H1 (cell line): ENCODE results near the gene COLEC12. TPM values are rescaled to one million over a fixed set of nuclear protein-coding genes. Genes with fewer than 3 reads are reported as not detected.

Source experiments
- CTCF ChIA-PET: fragments of 300-600 bp; sonication (Branson Sonifier 250); formaldehyde crosslinking; loops from one replicate; lab custom pipeline; 2021; ENCODE audit not compliant: partially characterized antibody; lab: Charles Lee
- POLR2A ChIA-PET: fragments of 300-600 bp; sonication (Branson Sonifier 250); formaldehyde crosslinking; loops from one replicate; lab custom pipeline; 2021; ENCODE audit warnings: inconsistent platforms; ENCODE audit not compliant: partially characterized antibody; lab: Charles Lee
- DNase-seq, 2 experiments: peaks; one replicate each; pipeline versions ENCODE4 v3.0.0 to v3.0.0-alpha.2; 2010 to 2022; ENCODE audit warnings: low spot score in 2 of 2, low read depth in 1 of 2, mixed read lengths in 1 of 2
- FAIRE-seq: peaks from 2 replicates; lab custom pipeline; 2011; peaks lifted over from hg19 to GRCh38; lab: Jason Lieb, UNC
- H2AFZ ChIP-seq: 2 replicates; pipeline ENCODE4 v1.8.1; 2012; ENCODE audit warnings: low read length, inconsistent platforms
- H2AK5ac ChIP-seq: 2 replicates; pipeline ENCODE4 v1.6.1; 2013; ENCODE audit warnings: low read depth, low read length
- H2BK120ac ChIP-seq: replicated peaks from 2 replicates; pipeline ENCODE3; 2013; ENCODE audit warnings: low read depth, low read length, inconsistent platforms
- H2BK12ac ChIP-seq: 2 replicates; pipeline ENCODE4 v1.6.1; 2013; ENCODE audit warnings: low read depth, low read length
- H2BK15ac ChIP-seq: 2 replicates; pipeline ENCODE4 v1.6.1; 2013; ENCODE audit warnings: low read length
- H2BK20ac ChIP-seq: 2 replicates; pipeline ENCODE4 v1.6.1; 2013; ENCODE audit warnings: low read length
- H2BK5ac ChIP-seq: 2 replicates; pipeline ENCODE4 v1.6.1; 2013; ENCODE audit warnings: low read depth, low read length
- H3K14ac ChIP-seq: 2 replicates; pipeline ENCODE4 v1.6.1; 2013; ENCODE audit warnings: inconsistent platforms; ENCODE audit not compliant: insufficient read length
- H3K18ac ChIP-seq: 2 replicates; pipeline ENCODE4 v1.6.1; 2013; ENCODE audit warnings: low read length; ENCODE audit errors: extremely low read depth
- H3K23ac ChIP-seq: 2 replicates; pipeline ENCODE4 v1.6.1; 2013; ENCODE audit warnings: inconsistent platforms; ENCODE audit not compliant: insufficient read length
- H3K23me2 ChIP-seq: 2 replicates; pipeline ENCODE4 v1.6.1; 2013; ENCODE audit warnings: low read depth, low read length
- H3K27ac ChIP-seq: 2 replicates; pipeline ENCODE4 v1.6.1; 2011; ENCODE audit warnings: low read depth, low read length, inconsistent platforms
- H3K27me3 ChIP-seq, 4 experiments: replicated peaks in 1 of 4; 1 replicate in 1 of 4; 2 replicates in 3 of 4; pipeline versions ENCODE4 v1.6.1 to v1.8.1; 2011 to 2013; ENCODE audit warnings: low read length in 3 of 4, mild to moderate bottlenecking in 3 of 4, inconsistent platforms in 2 of 4, mixed read lengths in 2 of 4, moderate library complexity in 1 of 4; ENCODE audit not compliant: control insufficient read depth in 3 of 4, insufficient read depth in 3 of 4; ENCODE audit errors: extremely low read depth in 1 of 4
- H3K36me3 ChIP-seq, 4 experiments: 2 replicates each; pipeline versions ENCODE4 v1.6.1 to v1.8.1; 2011 to 2013; ENCODE audit warnings: mild to moderate bottlenecking in 4 of 4, low read length in 3 of 4, moderate library complexity in 2 of 4, control low read depth in 1 of 4, inconsistent platforms in 1 of 4; ENCODE audit not compliant: insufficient read depth in 4 of 4, control insufficient read depth in 2 of 4
- H3K4ac ChIP-seq: replicated peaks from 2 replicates; pipeline ENCODE3; 2013; ENCODE audit warnings: low read length, low read depth, mixed read lengths, inconsistent platforms; ENCODE audit not compliant: insufficient read length
- H3K4me1 ChIP-seq, 4 experiments: replicated peaks in 1 of 4; 1 replicate in 1 of 4; 2 replicates in 3 of 4; pipeline versions ENCODE4 v1.6.1 to v1.8.1; 2011 to 2013; ENCODE audit warnings: low read length in 3 of 4, inconsistent platforms in 2 of 4, mixed read lengths in 1 of 4; ENCODE audit not compliant: insufficient read depth in 4 of 4, control insufficient read depth in 3 of 4
- H3K4me2 ChIP-seq, 2 experiments: 2 replicates each; pipeline versions ENCODE4 v1.6.1 to v1.8.1; 2011 to 2013; ENCODE audit warnings: low read depth in 2 of 2, low read length in 2 of 2, control low read depth in 1 of 2, inconsistent platforms in 1 of 2, mild to moderate bottlenecking in 1 of 2; ENCODE audit not compliant: insufficient read depth in 1 of 2
- H3K4me3 ChIP-seq, 4 experiments: fragments of 200-600, 300-600 bp in 1 of 4; sonication (generic), shearing (Covaris generic), sonication (Bioruptor Twin) in 1 of 4; 2 replicates each; pipeline versions ENCODE4 v1.5.1 to v1.8.1; 2011 to 2016; ENCODE audit warnings: low read length in 4 of 4, low read depth in 3 of 4, control low read depth in 2 of 4, inconsistent platforms in 2 of 4, mild to moderate bottlenecking in 2 of 4, mixed read lengths in 1 of 4, moderate library complexity in 1 of 4; ENCODE audit not compliant: insufficient read depth in 2 of 4; ENCODE audit errors: extremely low read depth in 1 of 4
- H3K56ac ChIP-seq: replicated peaks from 2 replicates; pipeline ENCODE3; 2013; ENCODE audit warnings: low read depth, mild to moderate bottlenecking, mixed read lengths, low read length, inconsistent platforms; ENCODE audit not compliant: insufficient read length
- H3K79me1 ChIP-seq: 2 replicates; pipeline ENCODE4 v1.6.1; 2013; ENCODE audit warnings: low read depth, low read length, control low read depth
- H3K79me2 ChIP-seq, 2 experiments: 2 replicates each; pipeline versions ENCODE4 v1.6.1 to v1.8.1; 2012 to 2013; ENCODE audit warnings: low read length in 2 of 2, mild to moderate bottlenecking in 2 of 2, inconsistent platforms in 1 of 2; ENCODE audit not compliant: insufficient read depth in 2 of 2, control insufficient read depth in 1 of 2
- H3K9ac ChIP-seq, 4 experiments: replicated peaks in 1 of 4; 1 replicate in 1 of 4; 2 replicates in 3 of 4; pipeline versions ENCODE4 v1.6.1 to v1.8.1; 2011 to 2013; ENCODE audit warnings: low read depth in 3 of 4, low read length in 3 of 4, control low read depth in 2 of 4, mild to moderate bottlenecking in 2 of 4, moderate library complexity in 2 of 4, inconsistent platforms in 1 of 4; ENCODE audit errors: extremely low read depth in 1 of 4
- H3K9me3 ChIP-seq, 2 experiments: 2 replicates each; pipeline versions ENCODE4 v1.6.1 to v1.8.1; 2012 to 2013; ENCODE audit warnings: mild to moderate bottlenecking in 2 of 2, moderate library complexity in 2 of 2, control low read depth in 1 of 2, inconsistent platforms in 1 of 2, low read depth in 1 of 2, low read length in 1 of 2, mixed read lengths in 1 of 2; ENCODE audit not compliant: insufficient read depth in 2 of 2
- H4K20me1 ChIP-seq, 2 experiments: replicated peaks in 1 of 2; 2 replicates each; pipeline versions ENCODE3 to v1.8.1; 2011 to 2013; ENCODE audit warnings: inconsistent platforms in 2 of 2, low read length in 2 of 2, mild to moderate bottlenecking in 1 of 2; ENCODE audit not compliant: insufficient read depth in 2 of 2, control insufficient read depth in 1 of 2
- H4K5ac ChIP-seq: 2 replicates; pipeline ENCODE4 v1.6.1; 2013; ENCODE audit warnings: low read length, low read depth, mixed read lengths, inconsistent platforms; ENCODE audit not compliant: insufficient read length
- H4K8ac ChIP-seq: 2 replicates; pipeline ENCODE4 v1.8.0; 2013; ENCODE audit warnings: mild to moderate bottlenecking, moderate library complexity, low read length, inconsistent platforms; ENCODE audit not compliant: insufficient read depth; ENCODE audit errors: extremely low read depth
- H4K91ac ChIP-seq: replicated peaks from 2 replicates; pipeline ENCODE3; 2013; ENCODE audit warnings: low read length, mixed read lengths, inconsistent platforms; ENCODE audit not compliant: insufficient read length
- ASH2L ChIP-seq: fragments of 200-600, 300-600 bp; sonication (generic); IDR thresholded peaks from one replicate; pipeline ENCODE4 v1.7.1; 2017; ENCODE audit warnings: low read length
- ATF3 ChIP-seq: IDR thresholded peaks from 2 replicates; pipeline ENCODE4 v1.6.1; 2011; ENCODE audit warnings: low read depth, mild to moderate bottlenecking, low read length; ENCODE audit not compliant: insufficient read depth
- CHD2 ChIP-seq: IDR thresholded peaks from 2 replicates; pipeline ENCODE4 v1.6.1; 2012; ENCODE audit warnings: low read length, improper control_type of control experiment
- GTF2F1 ChIP-seq: IDR thresholded peaks from 2 replicates; pipeline ENCODE4 v1.6.1; 2012; ENCODE audit warnings: low read depth, low read length, improper control_type of control experiment, borderline replicate concordance
- HDAC2 ChIP-seq, 2 experiments: fragments of 300-600 bp in 1 of 2; sonication (generic) in 1 of 2; IDR thresholded peaks; 2 replicates each; pipeline ENCODE4 v1.6.1; 2011 to 2012; ENCODE audit warnings: low read depth in 2 of 2, low read length in 2 of 2, mild to moderate bottlenecking in 2 of 2, moderate library complexity in 2 of 2, borderline replicate concordance in 1 of 2, inconsistent platforms in 1 of 2
- KDM5A ChIP-seq: fragments of 200-600 bp; IDR thresholded peaks from 2 replicates; pipeline ENCODE4 v1.7.1; 2012; ENCODE audit warnings: mild to moderate bottlenecking, low read length, inconsistent platforms, mixed read lengths
- NRF1 ChIP-seq: IDR thresholded peaks from 2 replicates; pipeline ENCODE4 v1.6.1; 2011; ENCODE audit warnings: mild to moderate bottlenecking, low read depth, low read length, improper control_type of control experiment
- PHF8 ChIP-seq: fragments of 200-600 bp; sonication (generic); conservative IDR thresholded peaks from 2 replicates; pipeline ENCODE4 v1.7.1; 2012; ENCODE audit warnings: low read depth, mild to moderate bottlenecking, inconsistent platforms, low read length, moderate library complexity
- POLR2A ChIP-seq, 2 experiments: IDR thresholded peaks; 1 replicate in 1 of 2; 2 replicates in 1 of 2; pipeline ENCODE4 v1.6.1; 2011; ENCODE audit warnings: low read depth in 2 of 2, low read length in 2 of 2, mild to moderate bottlenecking in 2 of 2; ENCODE audit errors: control extremely low read depth in 1 of 2
- POU5F1 ChIP-seq: IDR thresholded peaks from 2 replicates; pipeline ENCODE4 v1.6.1; 2011; ENCODE audit warnings: low read depth, mild to moderate bottlenecking, low read length, moderate library complexity
- RFX5 ChIP-seq: IDR thresholded peaks from 2 replicates; pipeline ENCODE4 v1.6.1; 2011; ENCODE audit warnings: low read depth, low read length, improper control_type of control experiment, borderline replicate concordance
- SP4 ChIP-seq: IDR thresholded peaks from 2 replicates; pipeline ENCODE4 v1.6.1; 2012; ENCODE audit warnings: low read length, inconsistent platforms
- TBP ChIP-seq: IDR thresholded peaks from 2 replicates; pipeline ENCODE4 v1.6.1; 2011; ENCODE audit warnings: low read depth, low read length, improper control_type of control experiment
- WGBS, 2 experiments: shearing (Covaris generic) in 1 of 2; methylation state at CpG; one replicate each; pipeline versions ENCODE4 v1.1.6 to v1.1.7; 2013 to 2015; ENCODE audit warnings: low lambda C conversion rate in 2 of 2, mixed read lengths in 2 of 2, inconsistent platforms in 1 of 2, low coverage in 1 of 2, missing lambda C conversion rate in 1 of 2; ENCODE audit not compliant: insufficient replicate concordance in 2 of 2, insufficient coverage in 1 of 2, insufficient read length in 1 of 2; ENCODE audit errors: extremely low coverage in 1 of 2, missing lambda C conversion rate in 1 of 2; 5-methylcytosine and 5-hydroxymethylcytosine counted together
- polyA plus RNA-seq, 7 experiments: library from polyadenylated mRNA; depleted of rRNA in 3 of 7; stranded (reverse) in 5 of 7; unstranded in 2 of 7; fragments of >200 nt in 5 of 7; fragments of 200-250 nt in 2 of 7; gene quantifications; 1 replicate in 5 of 7; 2 replicates in 1 of 7; 4 replicates in 1 of 7; pipeline versions ENCODE4 v1.2.1 to v1.2.3, GENCODE V29; 2011 to 2013; ENCODE audit warnings: missing spikeins in 2 of 7, mixed read lengths in 2 of 7
- total RNA-seq: library from RNA; stranded (reverse); fragmentation: NEBNext Ultra II Directional; extraction: Animal tissue kit (Norgen Biotek cat#: 25700); gene quantifications from 2 replicates; pipeline ENCODE4 v1.2.1, GENCODE V29; 2021

Gene COLEC12
- total and polyA plus RNA-seq, 2 of the 8 experiments (the other 6 are each of a cell fraction or from before 2014, with no cell fraction given) = 0.44 to 2.3 TPM

- Histone ChIP-seq H2AFZ (no peak overlapping the region), H3K4ac (no peak overlapping the region), H3K79me1 (no peaks in the 10 kb centered on the region), H3K56ac (no peak overlapping the region), H3K79me2 (no peaks in the 10 kb centered on the region), H3K4me1 (no peaks in the 10 kb centered on the region), H3K9me3 (no peaks in the 10 kb centered on the region), H2BK120ac (no peak overlapping the region), H4K91ac (no peak overlapping the region), H3K23ac (no peak overlapping the region), H4K8ac (no peak overlapping the region), H3K4me2 (no peak overlapping the region), H2BK12ac (no peak overlapping the region), H2AK5ac (no peak overlapping the region), H4K20me1 (no peaks in the 10 kb centered on the region), H2BK20ac (no peak overlapping the region), H3K36me3 (no peaks in the 10 kb centered on the region), H2BK15ac (no peak overlapping the region), H3K9ac (no peak overlapping the region), H3K14ac (no peak overlapping the region), H3K4me3 (no peak overlapping the region), H4K5ac (no peak overlapping the region), H3K27ac (no peak overlapping the region), H3K27me3 (no peaks in the 10 kb centered on the region), H2BK5ac (no peak overlapping the region), H3K18ac (no peak overlapping the region), H3K23me2 (no peaks in the 10 kb centered on the region)
- ChIA-PET POLR2A (interaction anchor here (0.5 kb wide), 1 partner anchor 373 kb away, joined by 3 read pairs; no protein-coding TSS in a partner anchor), CTCF (interaction anchor here (1.3 to 1.6 kb wide), 4 partner anchors 10 to 295 kb away, joined by 3 to 4 read pairs (median 4); no protein-coding TSS in a partner anchor)
- no peak for FAIRE-seq
- TF ChIP-seq GTF2F1 (no peak), POLR2A (IDR thresholded peaks at IDR 0.05; ENCODE audit: control extremely low read depth in 1 of 2, low read depth in 2 of 2, low read length in 2 of 2) (no peak), POU5F1 (no peak), RFX5 (no peak), CHD2 (no peak), SP4 (no peak), ATF3 (no peak), TBP (no peak), PHF8 (no peak), ASH2L (no peak), HDAC2 (IDR thresholded peaks at IDR 0.05; ENCODE audit: borderline replicate concordance in 1 of 2, low read depth in 2 of 2, low read length in 2 of 2) (no peak), KDM5A (no peak), NRF1 (no peak)
- no peak for DNase-seq
- WGBS, 2 experiments = 90% methylated on average over 4 of the region's 4 CpGs; no CpG with 5 or more reads in 1 of the 2 experiments
These were observed 171.6 kb downstream of the COLEC12 start for GRCh38 chr18:328928-329327.
